Activated T-helper 2 cell treated with anti-CD3 and anti-CD28 coated beads, Interferon-gamma antibody, Interleukin-2, Interleukin-4, amounts not matched to agents 10 μg/mL and 5 μg/mL and 100 μg/mL, durations not matched to agents 14 hours and 24 hours and 36 hours (primary cell): ENCODE measurements around the gene PKDCC. TPM values are rescaled to one million over a fixed set of nuclear protein-coding genes. Genes with fewer than 3 reads are reported as not detected.
"Not testable (repeated sequence)": the region's sequence is repeated elsewhere in the genome, so short reads cannot be mapped to it uniquely, and the experiment has no call there.

Source experiments
- DNase-seq: peaks from one replicate; pipeline ENCODE4 v3.0.0; 2021; ENCODE audit warnings: low spot score
- H3K27ac Mint-ChIP-seq: one replicate; pipeline ENCODE4 v1.8.0; 2021; ENCODE audit warnings: mixed read lengths
- H3K27me3 Mint-ChIP-seq: one replicate; pipeline ENCODE4 v1.8.0; 2021; ENCODE audit warnings: low read depth, mixed read lengths
- H3K36me3 Mint-ChIP-seq: one replicate; pipeline ENCODE4 v1.8.0; 2021; ENCODE audit warnings: low read depth, mixed read lengths
- H3K4me1 Mint-ChIP-seq: one replicate; pipeline ENCODE4 v1.8.0; 2021; ENCODE audit warnings: low read depth, mixed read lengths
- H3K4me3 Mint-ChIP-seq: one replicate; pipeline ENCODE4 v1.8.0; 2021; ENCODE audit warnings: low read depth, mild to moderate bottlenecking, moderate library complexity, mixed read lengths
- H3K9me3 Mint-ChIP-seq: one replicate; pipeline ENCODE4 v1.8.0; 2021; ENCODE audit warnings: mixed read lengths
- intact Hi-C: fragments of 100-400 bp; cut with micrococcal nuclease; formaldehyde crosslinking; loops from one replicate; pipeline ENCODE4 v1.15.1; 2023
- total RNA-seq: library from RNA; stranded (reverse); gene quantifications from 2 replicates; pipeline ENCODE4 v1.2.3, GENCODE V29; 2022

PKDCC gene
- total RNA-seq, 1 donor from 2014 or later, result 0.11 TPM

DNA sequence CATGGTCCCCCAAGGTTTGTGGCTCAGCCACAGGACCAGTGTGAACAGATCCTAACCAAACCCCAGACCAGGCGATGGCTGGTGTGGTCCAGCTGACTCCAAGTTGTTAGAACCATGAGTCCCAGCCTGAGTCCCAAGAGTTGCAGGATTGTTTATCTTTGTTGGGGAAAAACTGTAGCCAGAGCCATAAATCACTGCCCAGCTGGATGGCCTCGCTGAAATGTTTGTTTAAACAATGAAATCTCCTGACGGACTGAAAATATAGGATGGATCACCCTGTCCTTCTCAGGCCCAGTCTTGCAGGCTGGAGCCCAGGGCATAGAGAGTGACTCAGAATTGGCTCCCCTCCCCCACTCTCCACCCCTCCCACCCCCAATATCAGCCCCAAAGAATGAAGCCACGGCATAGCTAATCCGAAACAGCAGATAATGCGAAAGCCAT lies 36.4 kb downstream of the PKDCC start:
- H3K9me3 Mint-ChIP-seq, result no peaks in the 10 kb centered on the region
- intact Hi-C loops, result no loop called here
- H3K4me1 Mint-ChIP-seq, result peaks cover 9% of the 10 kb centered on the region
- DNase-seq, result no peak
- no peaks in the 10 kb centered on the region for H3K36me3 Mint-ChIP-seq
- H3K27ac Mint-ChIP-seq, result no peak overlapping the region
- no peak overlapping the region for H3K4me3 Mint-ChIP-seq
- peaks cover 21% of the 10 kb centered on the region for H3K27me3 Mint-ChIP-seq

DNA sequence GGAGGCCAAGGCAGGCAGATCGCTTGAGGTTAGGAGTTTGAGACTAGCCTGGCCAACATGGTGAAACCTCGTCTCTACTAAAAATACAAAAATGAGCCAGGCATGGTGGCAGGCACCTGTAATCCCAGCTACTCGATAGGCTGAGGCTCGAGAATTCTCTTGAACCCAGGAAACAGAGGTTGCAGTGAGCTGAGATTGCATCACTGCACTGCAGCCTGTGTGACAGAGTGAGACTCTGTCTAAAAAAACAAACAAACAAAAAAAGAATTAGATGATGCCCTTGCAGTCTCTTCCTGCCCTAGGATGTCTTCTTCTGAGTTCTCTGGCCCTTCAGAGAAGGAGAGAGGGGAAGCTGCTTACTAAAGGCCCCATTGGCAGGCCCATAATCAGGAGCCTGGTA lies 37.2 kb downstream of the PKDCC start:
- intact Hi-C loops, result not testable (repeated sequence)
- H3K27me3 Mint-ChIP-seq, result peaks cover 17% of the 10 kb centered on the region

DNA sequence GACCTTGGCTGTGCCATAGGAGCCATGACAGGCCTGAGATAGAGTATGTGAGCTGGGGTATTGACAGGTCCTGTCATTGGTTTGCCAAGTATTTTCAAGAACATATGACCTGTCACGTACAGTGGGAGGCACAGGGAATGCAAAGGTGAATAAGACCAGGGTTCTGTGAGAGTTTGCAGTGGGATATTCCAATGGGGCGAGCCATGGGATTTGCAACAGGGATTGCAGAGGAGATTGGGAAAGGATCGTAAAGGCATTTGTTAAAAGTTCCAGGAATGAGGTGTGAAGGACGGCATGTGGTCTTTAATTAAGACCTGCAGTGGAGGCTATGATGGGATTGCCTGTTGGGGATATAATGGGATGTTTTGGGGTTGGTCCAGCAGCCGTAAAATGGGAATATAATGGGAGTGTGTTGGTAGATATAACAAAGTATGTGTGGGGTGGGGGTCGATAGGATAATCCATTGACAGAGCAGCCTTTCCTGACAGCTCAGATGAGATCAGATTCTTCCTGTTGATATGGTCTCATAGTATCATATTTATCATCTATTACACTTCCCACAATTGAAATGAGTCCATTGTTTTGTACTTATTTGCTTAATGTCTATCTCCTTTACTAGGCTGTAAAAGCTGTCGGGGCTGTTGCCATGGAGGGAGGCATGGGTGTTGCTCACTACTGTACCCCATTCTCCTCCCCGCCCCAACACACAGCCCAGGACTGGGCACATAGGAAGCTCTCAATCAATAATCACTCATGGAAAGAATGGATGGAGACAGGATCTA lies 38.1 kb downstream of the PKDCC start:
- H3K4me3 Mint-ChIP-seq, result no peak overlapping the region
- DNase-seq, result no peak
- peaks cover 24% of the 10 kb centered on the region for H3K27me3 Mint-ChIP-seq
- intact Hi-C loops, result loop anchor here (1.0 kb wide), 2 partner anchors 217 to 246 kb away; no protein-coding TSS in a partner anchor
- no peaks in the 10 kb centered on the region for H3K9me3 Mint-ChIP-seq
- H3K27ac Mint-ChIP-seq, result no peak overlapping the region
- peaks cover 9% of the 10 kb centered on the region for H3K4me1 Mint-ChIP-seq
- H3K36me3 Mint-ChIP-seq, result no peaks in the 10 kb centered on the region

More for the DNA sequence above, 37.2 kb downstream of the PKDCC start:
- not testable (repeated sequence) for H3K9me3 Mint-ChIP-seq, H3K4me1 Mint-ChIP-seq, DNase-seq, H3K36me3 Mint-ChIP-seq, H3K27ac Mint-ChIP-seq, H3K4me3 Mint-ChIP-seq

DNA sequence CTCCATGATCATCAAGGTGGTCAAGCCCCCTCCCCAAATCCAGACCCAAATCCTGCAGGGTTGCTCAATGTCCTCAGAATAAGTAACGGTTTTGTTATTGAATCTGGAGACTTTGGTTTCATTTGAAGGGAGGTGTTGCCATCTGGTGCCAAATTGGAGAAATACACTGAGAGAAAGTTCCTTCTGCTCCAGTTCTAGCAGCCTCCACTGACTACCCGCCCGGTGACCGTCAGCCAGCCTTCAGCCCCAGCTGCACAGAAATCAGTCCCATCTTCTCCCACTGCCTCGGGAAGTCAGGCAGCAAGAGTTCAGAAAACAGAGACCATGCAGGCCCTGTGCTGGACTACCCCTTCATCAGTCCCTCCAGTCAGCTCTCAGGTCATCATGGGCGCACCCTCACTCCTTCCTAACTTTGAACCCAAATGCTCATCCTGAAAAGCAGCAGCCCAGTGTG lies 38.7 kb downstream of the PKDCC start:
- H3K27me3 Mint-ChIP-seq, result peaks cover 26% of the 10 kb centered on the region
- no peak overlapping the region for H3K4me3 Mint-ChIP-seq
- no peaks in the 10 kb centered on the region for H3K36me3 Mint-ChIP-seq
- intact Hi-C loops, result loop anchor here (1.0 kb wide), 2 partner anchors 217 to 246 kb away; no protein-coding TSS in a partner anchor
- no peak for DNase-seq
- H3K9me3 Mint-ChIP-seq, result no peaks in the 10 kb centered on the region
- H3K4me1 Mint-ChIP-seq, result peaks cover 9% of the 10 kb centered on the region
- H3K27ac Mint-ChIP-seq, result no peak overlapping the region

DNA sequence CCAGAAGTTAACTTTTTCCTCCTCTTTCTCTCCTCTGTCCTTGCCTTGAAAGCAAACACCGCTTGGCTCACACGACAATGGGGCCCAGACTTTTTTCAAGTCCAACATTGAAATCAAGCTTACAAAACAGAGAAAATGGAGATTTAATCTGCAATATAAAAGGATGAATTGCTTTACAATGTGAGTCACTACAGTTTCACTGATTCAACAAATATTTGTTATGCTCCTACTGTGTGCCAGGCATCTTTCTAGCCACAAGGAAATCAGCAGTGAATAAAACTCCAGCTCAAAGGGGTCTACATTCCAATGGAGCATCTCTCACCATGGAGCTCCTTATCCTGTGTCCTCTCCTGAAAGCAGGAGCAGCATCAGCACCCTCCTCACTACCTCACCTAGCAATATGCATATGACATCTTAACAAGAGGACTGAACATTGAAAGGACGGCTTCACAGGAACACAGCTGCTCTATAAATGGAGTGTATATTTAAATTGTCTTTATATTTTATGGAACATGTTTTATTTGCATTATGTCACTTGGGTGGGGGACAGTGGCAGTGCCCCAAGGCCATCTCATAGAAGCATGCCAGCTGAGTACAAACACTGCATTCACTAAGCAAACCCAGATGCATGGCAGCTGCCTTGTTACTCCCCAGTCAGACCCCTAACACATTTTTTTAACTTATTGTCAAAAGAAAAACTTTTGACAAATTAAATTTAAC lies 39.5 kb downstream of the PKDCC start:
- Mint-ChIP-seq H3K27ac (no peak overlapping the region), H3K9me3 (no peaks in the 10 kb centered on the region), H3K4me1 (peaks cover 9% of the 10 kb centered on the region), H3K4me3 (no peak overlapping the region), H3K36me3 (no peaks in the 10 kb centered on the region), H3K27me3 (peaks cover 33% of the 10 kb centered on the region)
- no peak for DNase-seq
- intact Hi-C loops, result no loop called here

DNA sequence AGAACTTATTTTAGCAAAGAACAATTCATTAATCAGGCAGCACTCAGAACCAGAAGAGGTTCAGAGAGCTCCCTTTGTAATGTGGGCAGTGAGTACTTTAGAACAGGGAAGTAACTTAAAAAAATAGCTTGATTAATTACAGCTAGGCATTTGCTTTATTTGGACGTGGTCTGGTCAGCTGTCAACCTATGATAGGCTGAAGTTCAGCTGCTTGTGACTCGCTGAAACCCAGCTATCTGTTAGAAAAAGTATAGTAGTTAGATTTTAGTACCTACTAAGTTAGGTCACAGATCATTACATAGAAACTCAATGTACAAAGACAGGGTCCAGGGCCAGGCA lies 40.0 kb downstream of the PKDCC start:
- DNase-seq, result no peak
- no peak overlapping the region for H3K4me3 Mint-ChIP-seq
- no peaks in the 10 kb centered on the region for H3K36me3 Mint-ChIP-seq
- H3K27me3 Mint-ChIP-seq, result peaks cover 35% of the 10 kb centered on the region
- H3K4me1 Mint-ChIP-seq, result peaks cover 7% of the 10 kb centered on the region
- no peak overlapping the region for H3K27ac Mint-ChIP-seq
- no peaks in the 10 kb centered on the region for H3K9me3 Mint-ChIP-seq
- intact Hi-C loops, result no loop called here

DNA sequence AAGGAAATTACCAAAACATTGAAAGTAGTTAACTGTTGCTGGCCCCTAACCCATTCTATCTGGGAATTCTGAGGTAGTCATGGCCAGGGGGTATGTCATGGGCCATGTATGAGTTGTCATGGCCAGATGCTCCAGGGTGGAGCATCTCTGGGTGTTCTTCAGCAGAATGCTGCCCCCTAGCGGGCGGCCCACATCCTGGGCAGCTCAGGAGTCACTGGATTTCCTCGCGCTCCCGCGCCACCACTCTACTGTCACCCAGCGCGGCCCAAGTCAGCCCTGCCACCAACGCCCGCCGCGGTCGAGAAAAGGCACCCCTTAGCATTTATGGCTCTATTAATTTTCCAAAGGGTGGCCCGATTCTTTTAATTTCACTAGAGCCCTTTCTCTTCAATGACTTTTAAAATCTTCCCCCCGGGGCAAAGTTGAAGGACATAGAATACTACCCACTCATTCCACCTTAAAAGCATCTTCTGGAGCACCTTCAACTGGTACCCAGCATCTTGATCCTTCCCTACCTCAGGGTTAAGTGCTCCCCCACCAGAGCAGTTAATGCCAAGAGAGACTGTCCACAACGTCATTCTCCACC lies 41.6 kb downstream of the PKDCC start:
- H3K27me3 Mint-ChIP-seq, result peaks cover 43% of the 10 kb centered on the region
- H3K9me3 Mint-ChIP-seq, result no peaks in the 10 kb centered on the region
- H3K36me3 Mint-ChIP-seq, result no peaks in the 10 kb centered on the region
- DNase-seq, result peak; percentile 54
- H3K4me1 Mint-ChIP-seq, result peaks cover 6% of the 10 kb centered on the region
- H3K4me3 Mint-ChIP-seq, result no peak overlapping the region
- intact Hi-C loops, result no loop called here
- no peak overlapping the region for H3K27ac Mint-ChIP-seq

DNA sequence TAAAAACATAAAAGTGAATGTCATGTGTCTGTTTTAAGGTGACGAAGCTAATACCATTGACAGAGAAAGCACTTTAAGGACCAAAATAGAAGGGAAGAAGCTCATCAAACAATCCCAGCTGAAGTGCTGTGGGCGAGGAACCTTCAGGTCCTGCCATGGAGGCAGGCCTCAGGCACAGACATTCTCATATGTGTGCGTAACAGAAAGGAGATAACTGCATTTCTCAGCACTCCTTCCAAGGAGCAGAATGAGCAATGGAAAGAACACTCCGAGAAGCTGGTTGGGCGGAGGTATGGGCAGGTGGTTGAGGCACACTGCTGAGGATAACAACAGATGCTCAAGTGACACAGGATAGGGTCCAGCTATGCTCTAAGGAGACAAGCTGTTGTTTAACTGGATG lies 42.4 kb downstream of the PKDCC start:
- H3K4me1 Mint-ChIP-seq, result peaks cover 6% of the 10 kb centered on the region
- no peak overlapping the region for H3K27ac Mint-ChIP-seq
- H3K4me3 Mint-ChIP-seq, result no peak overlapping the region
- H3K9me3 Mint-ChIP-seq, result no peaks in the 10 kb centered on the region
- no peaks in the 10 kb centered on the region for H3K36me3 Mint-ChIP-seq
- no peak for DNase-seq
- peaks cover 45% of the 10 kb centered on the region for H3K27me3 Mint-ChIP-seq
- intact Hi-C loops, result no loop called here

DNA sequence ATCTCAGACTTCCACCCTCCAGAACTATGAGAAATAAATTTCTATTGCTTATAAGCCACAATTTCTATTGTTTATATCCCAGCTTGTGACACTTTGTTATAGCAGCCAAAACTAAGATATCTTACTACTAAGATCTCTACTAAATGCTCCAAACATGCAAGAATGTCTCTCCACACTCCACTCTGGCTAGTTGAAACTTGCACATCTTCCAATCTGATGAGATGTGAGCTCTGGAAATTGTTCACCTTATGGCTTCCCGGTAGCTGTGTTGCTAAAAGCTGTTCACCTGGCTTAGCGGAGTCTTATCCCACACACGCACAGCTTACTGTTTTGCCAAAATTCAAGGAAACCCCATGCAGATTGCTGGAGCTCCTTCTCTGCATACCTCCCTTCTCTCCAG lies 43.9 kb downstream of the PKDCC start:
- Mint-ChIP-seq H3K4me1 (peaks cover 2% of the 10 kb centered on the region), H3K4me3 (no peak overlapping the region), H3K9me3 (no peaks in the 10 kb centered on the region), H3K27me3 (peaks cover 41% of the 10 kb centered on the region), H3K36me3 (no peaks in the 10 kb centered on the region), H3K27ac (no peak overlapping the region)
- intact Hi-C loops, result no loop called here
- DNase-seq, result no peak

DNA sequence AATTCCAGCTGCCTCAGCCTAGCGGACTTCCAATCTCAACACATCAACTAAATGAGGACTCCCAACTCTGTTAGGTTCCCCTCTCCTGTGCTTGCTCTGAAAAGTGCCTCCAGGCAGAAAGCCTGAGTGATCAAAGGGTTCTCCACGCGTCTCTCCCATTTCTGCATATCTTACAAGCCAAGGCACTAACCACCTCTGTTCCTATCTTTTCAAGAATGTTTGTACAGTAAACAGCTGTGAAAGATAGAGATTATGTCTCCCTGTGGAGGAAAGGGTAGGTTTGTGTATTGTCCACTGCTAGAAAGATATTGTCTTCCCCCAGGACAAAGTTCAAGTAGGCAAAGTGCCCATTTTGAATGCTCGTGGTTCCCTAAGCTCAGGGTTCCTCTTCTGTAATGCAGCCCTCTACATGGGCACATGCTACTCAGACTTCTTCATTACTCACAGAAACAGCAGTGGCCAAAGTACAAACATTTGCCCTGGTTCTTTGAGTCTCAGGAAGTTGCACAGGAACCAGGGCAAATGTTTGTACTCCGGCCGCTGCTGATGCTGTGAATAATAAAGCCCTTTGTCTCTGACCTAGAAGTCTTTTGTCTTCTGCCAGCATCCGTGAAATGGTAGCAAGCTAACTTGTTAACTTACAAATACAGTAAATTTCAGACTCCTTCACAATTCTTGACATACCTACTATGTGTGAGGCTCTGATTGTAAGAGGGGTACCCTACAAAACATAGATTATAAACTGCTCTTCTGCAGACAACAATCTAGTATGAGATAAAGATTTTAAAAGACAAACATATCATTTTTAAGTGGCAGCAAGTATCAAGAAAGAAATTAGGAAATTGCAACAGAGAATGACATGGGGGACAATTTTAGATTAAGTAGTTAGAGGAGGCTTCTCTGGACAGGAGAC lies 44.5 kb downstream of the PKDCC start:
- intact Hi-C loops, result no loop called here
- Mint-ChIP-seq H3K27me3 (peaks cover 37% of the 10 kb centered on the region), H3K27ac (no peak overlapping the region), H3K36me3 (no peaks in the 10 kb centered on the region), H3K4me3 (no peak overlapping the region), H3K4me1 (peaks cover 1% of the 10 kb centered on the region), H3K9me3 (no peaks in the 10 kb centered on the region)
- DNase-seq, result no peak

DNA sequence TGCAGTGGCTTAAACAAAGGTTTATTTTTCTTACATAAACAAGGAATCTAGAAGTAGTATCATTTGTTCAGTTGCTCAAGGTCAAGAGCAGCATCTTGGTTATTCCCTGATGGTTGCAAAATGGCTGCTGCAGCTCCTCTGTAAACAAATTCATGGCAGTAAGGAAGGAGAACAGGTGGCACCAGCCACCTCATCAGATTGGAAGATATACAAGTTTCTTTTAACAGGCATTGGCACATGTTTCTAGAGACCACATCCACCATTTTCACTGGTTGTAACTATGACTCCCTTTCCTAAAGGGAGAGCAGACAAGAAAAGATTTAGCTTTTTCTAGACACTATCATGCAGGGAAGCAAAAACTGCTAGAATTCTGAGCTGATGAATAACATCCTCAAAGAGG lies 46.3 kb downstream of the PKDCC start:
- no peaks in the 10 kb centered on the region for H3K9me3 Mint-ChIP-seq
- no peak overlapping the region for H3K4me3 Mint-ChIP-seq
- H3K36me3 Mint-ChIP-seq, result peaks cover under 1% of the 10 kb centered on the region
- peaks cover 36% of the 10 kb centered on the region for H3K27me3 Mint-ChIP-seq
- peaks cover 13% of the 10 kb centered on the region for H3K4me1 Mint-ChIP-seq
- no peak overlapping the region for H3K27ac Mint-ChIP-seq
- no peak for DNase-seq
- intact Hi-C loops, result no loop called here

DNA sequence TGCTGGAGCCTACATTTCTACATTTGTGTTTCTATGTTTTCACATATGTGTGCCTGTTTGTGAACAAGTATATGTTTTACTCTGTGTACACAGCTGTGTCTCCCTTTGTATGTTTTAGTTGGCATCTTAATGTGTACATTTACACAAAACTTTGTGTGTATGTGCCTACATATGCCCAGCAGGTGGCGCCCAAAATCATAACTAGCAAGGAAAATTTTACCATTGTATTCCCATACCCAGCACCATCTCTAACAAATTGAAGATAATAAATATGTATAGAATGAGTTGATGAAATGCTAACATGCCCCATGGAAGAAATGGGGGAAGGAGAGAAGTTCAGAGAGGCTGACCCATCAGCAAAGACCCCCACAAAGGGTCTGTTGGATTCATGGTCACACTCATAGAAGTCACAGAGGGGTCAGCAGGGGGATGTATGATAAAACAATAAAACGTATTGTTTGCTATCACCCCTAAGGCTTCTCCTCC lies 48.1 kb downstream of the PKDCC start:
- H3K36me3 Mint-ChIP-seq, result peaks cover 16% of the 10 kb centered on the region
- peaks cover 28% of the 10 kb centered on the region for H3K27me3 Mint-ChIP-seq
- intact Hi-C loops, result loop anchor here (1.0 kb wide), 3 partner anchors 100 to 232 kb away; no protein-coding TSS in a partner anchor
- H3K4me1 Mint-ChIP-seq, result peaks cover 30% of the 10 kb centered on the region
- DNase-seq, result peak; percentile 57
- no peak overlapping the region for H3K27ac Mint-ChIP-seq
- H3K4me3 Mint-ChIP-seq, result no peak overlapping the region
- H3K9me3 Mint-ChIP-seq, result peaks cover 13% of the 10 kb centered on the region
